ENCODE data around the gene ACVR2B. TPM values are rescaled to one million over a fixed set of nuclear protein-coding genes. Genes with fewer than 3 reads are reported as not detected.
A peak's percentile ranks its signal among the peaks of the same experiment; 100 is the strongest.

Gene ACVR2B
- total and polyA plus RNA-seq, 3 experiments from 2014 or later = 0.43 to 6.0 (median 5.5) TPM

DNA sequence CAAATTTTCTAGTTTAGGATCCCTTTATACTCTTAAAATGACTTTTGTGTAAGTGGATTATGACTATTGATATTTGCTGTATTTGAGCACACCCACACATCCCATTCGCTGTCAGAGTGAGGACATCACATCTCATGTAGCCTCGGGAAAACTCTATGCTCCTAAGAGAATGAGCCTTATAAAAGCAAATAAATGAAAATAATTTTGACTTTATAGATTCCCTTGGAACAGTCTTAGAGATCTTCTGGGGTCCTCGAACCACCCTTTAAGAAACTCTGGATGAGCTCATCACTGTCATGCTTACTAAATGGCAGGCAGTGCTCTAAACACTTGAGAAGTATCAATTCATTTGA lies 26.4 kb downstream of the ACVR2B start:
- H3K9me3 ChIP-seq (ENCODE audit: low read length) = no peaks in the 10 kb centered on the region
- Mint-ChIP-seq H3K27ac (peak overlapping the region in 1 of 8 donors; percentile 38), H3K36me3 (peaks cover 0 to 46% (median 15%) of the 10 kb centered on the region in 3 donors), H3K4me1 (peaks cover 0 to 1% (median 0%) of the 10 kb centered on the region in 3 donors), H3K4me3 (no peak overlapping the region), H3K27me3 (no peaks in the 10 kb centered on the region), H3K9me3 (no peaks in the 10 kb centered on the region)
- H3K36me3 ChIP-seq (ENCODE audit: insufficient read depth, low read length) = peaks cover 15% of the 10 kb centered on the region
- ChIA-PET CTCF (interaction anchor here (0.8 to 6.2 kb wide), 17 partner anchors 10 to 513 kb away, joined by 3 to 83 read pairs (median 4); partner anchors contain the start of gene XYLB), POLR2A (no interaction called here)
- H3K4me3 ChIP-seq (ENCODE audit: low read length) = no peak overlapping the region
- no peak overlapping the region for H3K27ac ChIP-seq (ENCODE audit: low read depth, low read length)
- H3K4me1 ChIP-seq (ENCODE audit: insufficient read depth, low read length) = no peaks in the 10 kb centered on the region
- no peak for DNase-seq
- H3K27me3 ChIP-seq (ENCODE audit: insufficient read depth, low read length, poor library complexity, severe bottlenecking) = no peaks in the 10 kb centered on the region

DNA sequence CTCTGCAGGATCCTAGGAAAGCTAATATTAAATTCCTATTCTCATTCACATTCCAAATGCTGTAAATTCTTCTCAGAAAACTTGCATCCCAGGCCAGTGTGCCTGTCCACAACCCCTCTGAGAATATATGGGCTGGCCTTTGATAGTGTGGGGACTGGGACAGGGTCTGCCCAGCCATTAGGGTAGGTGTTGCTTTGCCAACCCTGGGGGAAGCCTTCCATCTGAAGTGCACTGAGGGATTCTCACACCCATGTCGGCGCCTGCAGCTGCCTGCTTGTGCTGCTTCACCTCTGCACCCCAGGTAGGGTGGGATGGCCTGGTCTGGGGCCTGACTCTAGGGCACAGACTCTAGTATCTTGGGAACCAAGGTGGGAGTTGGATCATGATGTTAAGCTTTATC lies 27.2 kb downstream of the ACVR2B start:
- no peak overlapping the region for H3K27ac Mint-ChIP-seq
- H3K27ac ChIP-seq (ENCODE audit: low read depth, low read length) = no peak overlapping the region
- H3K36me3 ChIP-seq (ENCODE audit: insufficient read depth, low read length) = peaks cover 15% of the 10 kb centered on the region
- no peak overlapping the region for H3K4me3 Mint-ChIP-seq
- H3K4me1 ChIP-seq (ENCODE audit: insufficient read depth, low read length) = no peaks in the 10 kb centered on the region
- ChIA-PET CTCF (interaction anchor here (1.1 to 6.2 kb wide), 11 partner anchors 9 to 514 kb away, joined by 3 to 83 read pairs (median 7); partner anchors contain the start of gene XYLB), POLR2A (no interaction called here)
- H3K9me3 ChIP-seq (ENCODE audit: low read length) = no peaks in the 10 kb centered on the region
- no peak overlapping the region for H3K4me3 ChIP-seq (ENCODE audit: low read length)
- H3K4me1 Mint-ChIP-seq = peaks cover 0 to 1% (median 0%) of the 10 kb centered on the region in 3 donors
- H3K27me3 Mint-ChIP-seq = no peaks in the 10 kb centered on the region
- peaks cover 0 to 46% (median 15%) of the 10 kb centered on the region in 3 donors for H3K36me3 Mint-ChIP-seq
- DNase-seq = no peak
- H3K9me3 Mint-ChIP-seq = no peaks in the 10 kb centered on the region
- no peaks in the 10 kb centered on the region for H3K27me3 ChIP-seq (ENCODE audit: insufficient read depth, low read length, poor library complexity, severe bottlenecking)

DNA sequence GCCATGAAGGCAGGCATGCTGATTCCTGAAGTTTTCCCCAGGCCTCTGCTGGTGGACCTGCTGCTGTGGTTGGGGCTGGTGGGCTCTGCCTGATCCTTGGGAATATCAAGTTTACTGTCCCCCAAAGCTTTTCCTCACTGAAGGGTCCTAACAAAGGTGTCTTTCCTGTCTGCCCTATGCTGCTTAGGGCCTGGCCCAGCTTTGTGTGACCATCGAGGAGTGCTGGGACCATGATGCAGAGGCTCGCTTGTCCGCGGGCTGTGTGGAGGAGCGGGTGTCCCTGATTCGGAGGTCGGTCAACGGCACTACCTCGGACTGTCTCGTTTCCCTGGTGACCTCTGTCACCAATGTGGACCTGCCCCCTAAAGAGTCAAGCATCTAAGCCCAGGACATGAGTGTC lies 29.3 kb downstream of the ACVR2B start:
- DNase-seq = no peak
- H3K9me3 Mint-ChIP-seq = no peaks in the 10 kb centered on the region
- no peak overlapping the region for H3K4me3 Mint-ChIP-seq
- Histone ChIP-seq H3K4me3 (ENCODE audit: low read length) (no peak overlapping the region), H3K9me3 (ENCODE audit: low read length) (no peaks in the 10 kb centered on the region), H3K27ac (ENCODE audit: low read depth, low read length) (no peak overlapping the region), H3K4me1 (ENCODE audit: insufficient read depth, low read length) (no peaks in the 10 kb centered on the region), H3K36me3 (ENCODE audit: insufficient read depth, low read length) (peaks cover 15% of the 10 kb centered on the region), H3K27me3 (ENCODE audit: insufficient read depth, low read length, poor library complexity, severe bottlenecking) (no peaks in the 10 kb centered on the region)
- no peaks in the 10 kb centered on the region for H3K4me1 Mint-ChIP-seq
- H3K27ac Mint-ChIP-seq = peak overlapping the region in 1 of 8 donors; percentile 29
- no peaks in the 10 kb centered on the region for H3K27me3 Mint-ChIP-seq
- H3K36me3 Mint-ChIP-seq = peaks cover 0 to 46% (median 15%) of the 10 kb centered on the region in 3 donors
- CTCF ChIA-PET = interaction anchor here (6.2 kb wide), 1 partner anchor 137 kb away, joined by 83 read pairs; the partner anchor contains the start of gene XYLB
- POLR2A ChIA-PET = no interaction called here

DNA sequence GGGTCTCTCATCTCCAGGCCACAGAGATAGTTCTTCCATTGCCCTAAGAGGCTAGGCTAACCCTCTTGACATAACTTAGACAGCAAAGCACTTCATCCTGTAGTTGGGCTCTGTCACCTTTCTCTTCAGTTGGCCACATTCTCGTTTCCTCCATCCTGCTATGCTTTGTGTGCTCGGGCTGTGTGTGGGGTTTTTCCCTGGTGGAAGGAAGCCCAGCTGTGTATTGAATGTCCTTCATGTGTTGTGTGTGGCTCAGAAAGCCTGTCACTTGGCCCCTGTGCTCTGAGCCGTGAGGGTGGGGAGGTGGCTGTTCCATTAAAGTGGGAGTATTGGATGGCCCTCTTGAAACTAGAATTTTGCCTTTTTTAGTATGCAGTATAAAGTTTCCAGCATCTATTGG lies 33.6 kb downstream of the ACVR2B start:
- Histone ChIP-seq H3K9me3 (ENCODE audit: low read length) (no peaks in the 10 kb centered on the region), H3K4me3 (ENCODE audit: low read length) (no peak overlapping the region), H3K4me1 (ENCODE audit: insufficient read depth, low read length) (no peaks in the 10 kb centered on the region), H3K27ac (ENCODE audit: low read depth, low read length) (no peak overlapping the region), H3K27me3 (ENCODE audit: insufficient read depth, low read length, poor library complexity, severe bottlenecking) (no peaks in the 10 kb centered on the region), H3K36me3 (ENCODE audit: insufficient read depth, low read length) (peaks cover 7% of the 10 kb centered on the region)
- no peaks in the 10 kb centered on the region for H3K4me1 Mint-ChIP-seq
- ChIA-PET POLR2A (no interaction called here), CTCF (interaction anchor here (1.0 kb wide), 1 partner anchor 8 kb away, joined by 3 read pairs; no protein-coding TSS in a partner anchor)
- no peaks in the 10 kb centered on the region for H3K9me3 Mint-ChIP-seq
- H3K27me3 Mint-ChIP-seq = no peaks in the 10 kb centered on the region
- no peak for DNase-seq
- H3K27ac Mint-ChIP-seq = no peak overlapping the region
- H3K36me3 Mint-ChIP-seq = peaks cover 0 to 18% (median 8%) of the 10 kb centered on the region in 3 donors
- no peak overlapping the region for H3K4me3 Mint-ChIP-seq

DNA sequence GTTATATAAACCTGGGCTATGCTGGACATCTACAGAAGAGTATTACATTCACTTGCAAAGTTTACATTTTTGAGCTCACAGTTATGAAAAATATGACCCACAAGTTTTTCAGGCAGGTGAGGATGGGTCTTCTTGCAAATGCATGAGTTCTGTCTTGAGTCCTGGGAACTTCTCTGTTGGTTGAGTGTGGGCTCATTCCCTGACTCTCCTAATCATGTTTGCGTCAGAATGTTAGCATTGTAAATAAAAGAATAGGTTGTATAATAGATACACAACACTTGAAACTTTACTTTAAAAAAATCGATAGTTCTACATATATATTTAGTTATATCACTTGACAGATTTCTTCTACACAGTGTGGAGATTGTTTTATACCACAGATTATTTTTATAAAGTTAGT lies 35.3 kb downstream of the ACVR2B start:
- no peak overlapping the region for H3K4me3 Mint-ChIP-seq
- H3K36me3 Mint-ChIP-seq = peaks cover 0 to 4% (median 2%) of the 10 kb centered on the region in 3 donors
- no peaks in the 10 kb centered on the region for H3K9me3 Mint-ChIP-seq
- Histone ChIP-seq H3K27ac (ENCODE audit: low read depth, low read length) (no peak overlapping the region), H3K27me3 (ENCODE audit: insufficient read depth, low read length, poor library complexity, severe bottlenecking) (no peaks in the 10 kb centered on the region), H3K4me3 (ENCODE audit: low read length) (no peak overlapping the region), H3K36me3 (ENCODE audit: insufficient read depth, low read length) (no peaks in the 10 kb centered on the region), H3K4me1 (ENCODE audit: insufficient read depth, low read length) (no peaks in the 10 kb centered on the region), H3K9me3 (ENCODE audit: low read length) (no peaks in the 10 kb centered on the region)
- no peak for DNase-seq
- CTCF ChIA-PET = interaction anchor here (1.4 to 2.7 kb wide), 2 partner anchors 9 to 32 kb away, joined by 4 to 13 read pairs; no protein-coding TSS in a partner anchor
- H3K4me1 Mint-ChIP-seq = no peaks in the 10 kb centered on the region
- POLR2A ChIA-PET = no interaction called here
- no peak overlapping the region for H3K27ac Mint-ChIP-seq
- H3K27me3 Mint-ChIP-seq = no peaks in the 10 kb centered on the region

DNA sequence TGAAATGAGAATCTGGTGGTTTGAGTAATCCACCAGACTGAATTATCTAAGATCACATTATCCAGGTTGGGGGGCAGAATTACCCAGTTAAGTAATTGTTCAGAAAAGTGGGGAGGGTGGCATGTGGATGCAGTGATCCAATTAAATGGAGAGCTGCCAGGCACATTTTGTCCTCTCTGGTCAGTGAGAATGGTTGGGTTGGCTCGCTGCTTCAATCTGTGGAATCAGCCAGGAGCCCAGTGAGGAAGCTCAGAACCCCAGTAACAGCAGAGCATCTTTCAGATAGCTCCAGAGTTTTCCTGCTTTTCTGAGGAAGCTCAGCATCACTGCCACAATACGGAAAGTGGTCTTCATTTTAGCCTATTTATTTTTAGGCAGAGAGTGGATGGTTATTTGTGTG lies 36.1 kb downstream of the ACVR2B start:
- Histone ChIP-seq H3K36me3 (ENCODE audit: insufficient read depth, low read length) (no peaks in the 10 kb centered on the region), H3K4me1 (ENCODE audit: insufficient read depth, low read length) (no peaks in the 10 kb centered on the region), H3K4me3 (ENCODE audit: low read length) (no peak overlapping the region), H3K9me3 (ENCODE audit: low read length) (no peaks in the 10 kb centered on the region), H3K27me3 (ENCODE audit: insufficient read depth, low read length, poor library complexity, severe bottlenecking) (no peaks in the 10 kb centered on the region), H3K27ac (ENCODE audit: low read depth, low read length) (no peak overlapping the region)
- Mint-ChIP-seq H3K9me3 (no peaks in the 10 kb centered on the region), H3K27ac (peak overlapping the region in 1 of 8 donors; percentile 32), H3K4me3 (no peak overlapping the region), H3K36me3 (peaks cover 0 to 2% (median 2%) of the 10 kb centered on the region in 3 donors), H3K4me1 (no peaks in the 10 kb centered on the region), H3K27me3 (no peaks in the 10 kb centered on the region)
- DNase-seq = no peak
- ChIA-PET CTCF (interaction anchor here (1.4 to 2.7 kb wide), 2 partner anchors 10 to 31 kb away, joined by 4 to 13 read pairs; no protein-coding TSS in a partner anchor), POLR2A (no interaction called here)

DNA sequence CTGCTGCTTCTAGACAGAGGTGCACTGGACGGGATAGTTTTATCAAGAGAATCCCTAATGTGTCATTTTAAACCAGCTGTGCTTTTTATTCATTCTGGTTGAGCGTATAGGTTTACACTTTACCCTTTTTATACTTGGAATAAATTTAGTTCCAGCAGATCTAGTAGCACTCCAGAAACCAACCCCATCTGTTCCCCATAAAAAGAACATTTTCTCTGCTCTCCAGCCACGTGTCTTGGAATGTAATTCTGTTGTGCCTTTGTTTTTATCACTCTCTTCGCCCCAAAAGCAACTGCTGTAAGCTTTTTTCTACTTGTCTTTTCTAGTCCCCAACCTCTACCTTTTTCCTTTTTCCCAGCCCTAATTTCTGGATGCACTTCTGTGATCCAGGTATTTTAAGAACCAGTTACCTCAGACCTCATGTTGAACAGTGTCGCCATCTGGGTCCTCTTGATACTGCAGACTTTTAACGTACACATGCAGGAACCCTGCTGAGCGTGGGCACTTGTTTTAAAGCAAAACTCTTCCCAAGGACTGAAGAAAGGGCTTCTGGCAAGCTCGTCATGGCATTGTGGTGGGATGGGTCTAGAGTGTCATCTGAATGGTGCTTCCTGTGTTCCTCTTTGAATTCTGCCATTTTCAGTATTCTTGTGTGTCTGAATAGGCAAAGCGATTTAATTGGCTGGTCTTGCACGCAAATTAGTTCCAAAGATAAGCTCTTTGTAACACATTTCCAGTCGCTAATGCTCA lies 36.8 kb downstream of the ACVR2B start:
- Mint-ChIP-seq H3K36me3 (peaks cover 0 to 2% (median 0%) of the 10 kb centered on the region in 3 donors), H3K27me3 (no peaks in the 10 kb centered on the region), H3K4me3 (no peak overlapping the region), H3K27ac (no peak overlapping the region), H3K9me3 (no peaks in the 10 kb centered on the region), H3K4me1 (no peaks in the 10 kb centered on the region)
- no peaks in the 10 kb centered on the region for H3K4me1 ChIP-seq (ENCODE audit: insufficient read depth, low read length)
- H3K4me3 ChIP-seq (ENCODE audit: low read length) = no peak overlapping the region
- no peak overlapping the region for H3K27ac ChIP-seq (ENCODE audit: low read depth, low read length)
- H3K9me3 ChIP-seq (ENCODE audit: low read length) = no peaks in the 10 kb centered on the region
- ChIA-PET CTCF (interaction anchor here (0.9 to 2.7 kb wide), 3 partner anchors 10 to 31 kb away, joined by 3 to 13 read pairs (median 4); no protein-coding TSS in a partner anchor), POLR2A (interaction anchor here (0.6 kb wide), 1 partner anchor 47 kb away, joined by 3 read pairs; no protein-coding TSS in a partner anchor)
- H3K27me3 ChIP-seq (ENCODE audit: insufficient read depth, low read length, poor library complexity, severe bottlenecking) = no peaks in the 10 kb centered on the region
- H3K36me3 ChIP-seq (ENCODE audit: insufficient read depth, low read length) = no peaks in the 10 kb centered on the region
- DNase-seq = no peak

DNA sequence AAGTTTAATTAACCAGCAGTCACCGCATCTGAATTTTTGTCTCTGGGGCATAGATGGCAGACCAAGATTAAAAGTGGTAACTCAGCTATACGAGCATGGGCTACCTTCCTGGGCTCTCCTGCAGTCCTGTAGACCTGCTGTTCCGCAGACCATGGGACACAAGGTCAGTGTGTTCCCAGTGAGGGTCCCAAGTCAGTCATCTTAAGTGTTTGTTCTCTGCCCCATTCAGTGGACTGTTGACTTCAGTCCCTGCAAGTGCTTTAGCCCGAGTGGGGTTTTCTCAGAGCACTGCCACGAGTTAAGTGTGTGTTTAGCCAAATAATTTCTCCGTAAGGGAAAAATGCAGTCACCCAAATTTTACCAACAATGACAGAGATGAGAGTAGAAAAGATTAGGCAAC lies 37.5 kb downstream of the ACVR2B start:
- H3K4me3 ChIP-seq (ENCODE audit: low read length) = no peak overlapping the region
- POLR2A ChIA-PET = no interaction called here
- H3K4me1 ChIP-seq (ENCODE audit: insufficient read depth, low read length) = no peaks in the 10 kb centered on the region
- no peak overlapping the region for H3K27ac ChIP-seq (ENCODE audit: low read depth, low read length)
- no peaks in the 10 kb centered on the region for H3K9me3 ChIP-seq (ENCODE audit: low read length)
- H3K36me3 ChIP-seq (ENCODE audit: insufficient read depth, low read length) = no peaks in the 10 kb centered on the region
- Mint-ChIP-seq H3K27me3 (no peaks in the 10 kb centered on the region), H3K4me1 (peaks cover 0 to 3% (median 2%) of the 10 kb centered on the region in 3 donors), H3K4me3 (no peak overlapping the region), H3K9me3 (no peaks in the 10 kb centered on the region), H3K27ac (no peak overlapping the region), H3K36me3 (peaks cover 0 to 2% (median under 1%) of the 10 kb centered on the region in 3 donors)
- CTCF ChIA-PET = interaction anchor here (0.7 to 2.7 kb wide), 4 partner anchors 11 to 509 kb away, joined by 3 to 13 read pairs (median 4); no protein-coding TSS in a partner anchor
- no peak for DNase-seq
- H3K27me3 ChIP-seq (ENCODE audit: insufficient read depth, low read length, poor library complexity, severe bottlenecking) = no peaks in the 10 kb centered on the region
